ENCODE results near the gene TFR2. TPM values are rescaled to one million over a fixed set of nuclear protein-coding genes. Genes with fewer than 3 reads are reported as not detected.
A peak's percentile ranks its signal among the peaks of the same experiment; 100 is the strongest.

TFR2 gene
- total RNA-seq, 2 donors from 2014 or later, result 0.26 TPM; not detected in 1

GRCh38 chr7:100685049-100685605 lies 43.8 kb upstream of the TFR2 start:
- 91 to 92% methylated on average over 14 to 18 of the region's 18 CpGs for WGBS, 2 donors
- peaks cover 20% of the 10 kb centered on the region for H3K4me1 ChIP-seq
- H3K36me3 ChIP-seq (replicated peaks in 1 of 2; ENCODE audit: insufficient read depth in 1 of 2, low read depth in 2 of 2), result peaks cover 15 to 54% of the 10 kb centered on the region in 2 donors
- DNase-seq, result no peak
- no peak overlapping the region for H3K27ac ChIP-seq
- TF ChIP-seq POLR2A (IDR thresholded peaks at IDR 0.05), result no peak
- no peak for TF ChIP-seq CTCF (IDR thresholded peaks at IDR 0.05)
- no peaks in the 10 kb centered on the region for H3K27me3 ChIP-seq
- H3K4me3 ChIP-seq, result no peak overlapping the region
- no peaks in the 10 kb centered on the region for H3K9me3 ChIP-seq
- no peak for ATAC-seq
- intact Hi-C loops (cut with DNase I), result loop anchor here (10.0 kb wide), 1 partner anchor 210 kb away; the partner anchor contains the start of gene TSC22D4

GRCh38 chr7:100684534-100685042 lies 43.2 kb upstream of the TFR2 start:
- no peak for TF ChIP-seq CTCF (IDR thresholded peaks at IDR 0.05)
- TF ChIP-seq POLR2A (IDR thresholded peaks at IDR 0.05), result no peak
- DNase-seq (no peak), ATAC-seq (no peak)
- H3K27ac ChIP-seq, result no peak overlapping the region
- no peak overlapping the region for H3K4me3 ChIP-seq
- intact Hi-C loops (cut with DNase I), result loop anchor here (10.0 kb wide), 1 partner anchor 210 kb away; the partner anchor contains the start of gene TSC22D4
- no peaks in the 10 kb centered on the region for H3K9me3 ChIP-seq
- peaks cover 15 to 54% of the 10 kb centered on the region in 2 donors for H3K36me3 ChIP-seq (replicated peaks in 1 of 2; ENCODE audit: insufficient read depth in 1 of 2, low read depth in 2 of 2)
- H3K4me1 ChIP-seq, result peaks cover 16% of the 10 kb centered on the region
- no peaks in the 10 kb centered on the region for H3K27me3 ChIP-seq
- WGBS, 2 donors, result 92 to 98% methylated on average over 12 to 16 of the region's 16 CpGs

- Histone ChIP-seq H3K36me3 (replicated peaks in 1 of 2; ENCODE audit: insufficient read depth in 1 of 2, low read depth in 2 of 2) (peaks cover 15 to 60% of the 10 kb centered on the region in 2 donors), H3K4me3 (no peak overlapping the region), H3K4me1 (peaks cover 12% of the 10 kb centered on the region), H3K27me3 (no peaks in the 10 kb centered on the region), H3K27ac (no peak overlapping the region), H3K9me3 (no peaks in the 10 kb centered on the region)
- TF ChIP-seq CTCF (IDR thresholded peaks at IDR 0.05), result no peak
- DNase-seq, result no peak
- no peak for ATAC-seq
- WGBS, 2 donors, result 90 to 91% methylated on average over 2 to 36 of the region's 37 CpGs
- intact Hi-C loops (cut with DNase I), result loop anchor here (10.0 kb wide), 1 partner anchor 209 kb away; the partner anchor contains the start of gene TSC22D4
Measured at GRCh38 chr7:100683659-100684533, 42.5 kb upstream of the TFR2 start.

GRCh38 chr7:100682991-100683658 lies 41.8 kb upstream of the TFR2 start:
- H3K4me1 ChIP-seq, result peaks cover 4% of the 10 kb centered on the region
- H3K27ac ChIP-seq, result no peak overlapping the region
- WGBS, 2 donors, result 86 to 98% methylated on average over 11 to 28 of the region's 28 CpGs
- no peak for ATAC-seq
- no peak overlapping the region for H3K4me3 ChIP-seq
- H3K9me3 ChIP-seq, result no peaks in the 10 kb centered on the region
- no peaks in the 10 kb centered on the region for H3K27me3 ChIP-seq
- intact Hi-C loops (cut with DNase I), result loop anchor here (10.0 kb wide), 1 partner anchor 208 kb away; the partner anchor contains the start of gene TSC22D4
- no peak for TF ChIP-seq POLR2A (IDR thresholded peaks at IDR 0.05)
- no peak for TF ChIP-seq CTCF (IDR thresholded peaks at IDR 0.05)
- H3K36me3 ChIP-seq (replicated peaks in 1 of 2; ENCODE audit: insufficient read depth in 1 of 2, low read depth in 2 of 2), result peaks cover 18 to 66% of the 10 kb centered on the region in 2 donors
- DNase-seq, result peak in 1 of 4 donors; percentile 16
